Occipital lobe (tissue), 2 donors: ENCODE measurements around the gene CAND1. TPM values are rescaled to one million over a fixed set of nuclear protein-coding genes. Genes with fewer than 3 reads are reported as not detected.
"Not testable (repeated sequence)": the region's sequence is repeated elsewhere in the genome, so short reads cannot be mapped to it uniquely, and the experiment has no call there.

ENCODE experiments used
- DNase-seq: peaks from one replicate; lab custom pipeline; 2025; lab: John Stamatoyannopoulos, UW
- total RNA-seq: library from RNA; depleted of rRNA; stranded (reverse); fragments of >200 nt; gene quantifications from one replicate; pipeline ENCODE4 v1.2.3, GENCODE V29; 2014

The CAND1 gene
- total RNA-seq, 1 donor from 2014 or later = 355 TPM

GRCh38 chr12:67339530-67339929 lies 70.4 kb downstream of the CAND1 start:
- no peak for DNase-seq

- not testable (repeated sequence) for DNase-seq
These were observed 71.9 kb downstream of the CAND1 start for GRCh38 chr12:67341086-67341485.

GRCh38 chr12:67344979-67345710 lies 76.0 kb downstream of the CAND1 start:
- no peak for DNase-seq

- no peak for DNase-seq
These were observed 79.5 kb downstream of the CAND1 start for GRCh38 chr12:67348683-67349082.

GRCh38 chr12:67352682-67353081 lies 83.5 kb downstream of the CAND1 start:
- DNase-seq = no peak

GRCh38 chr12:67354322-67354721 lies 85.2 kb downstream of the CAND1 start:
- no peak for DNase-seq

GRCh38 chr12:67354966-67355365 lies 85.8 kb downstream of the CAND1 start:
- no peak for DNase-seq

GRCh38 chr12:67355428-67356379 lies 86.5 kb downstream of the CAND1 start:
- no peak for DNase-seq

GRCh38 chr12:67356380-67356774 lies 87.2 kb downstream of the CAND1 start:
- DNase-seq = no peak

GRCh38 chr12:67357376-67358125 lies 88.4 kb downstream of the CAND1 start:
- no peak for DNase-seq

- no peak for DNase-seq
These were observed 89.7 kb downstream of the CAND1 start for GRCh38 chr12:67358781-67359338.

GRCh38 chr12:67362526-67362925 lies 93.4 kb downstream of the CAND1 start:
- DNase-seq = no peak

- DNase-seq = no peak
These were observed 95.1 kb downstream of the CAND1 start for GRCh38 chr12:67364228-67364627.

- DNase-seq = no peak
These were observed 96.0 kb downstream of the CAND1 start for GRCh38 chr12:67365131-67365530.

GRCh38 chr12:67367843-67368242 lies 98.7 kb downstream of the CAND1 start:
- no peak for DNase-seq
